ENCODE results near the gene THEMIS.

The THEMIS gene

DNA sequence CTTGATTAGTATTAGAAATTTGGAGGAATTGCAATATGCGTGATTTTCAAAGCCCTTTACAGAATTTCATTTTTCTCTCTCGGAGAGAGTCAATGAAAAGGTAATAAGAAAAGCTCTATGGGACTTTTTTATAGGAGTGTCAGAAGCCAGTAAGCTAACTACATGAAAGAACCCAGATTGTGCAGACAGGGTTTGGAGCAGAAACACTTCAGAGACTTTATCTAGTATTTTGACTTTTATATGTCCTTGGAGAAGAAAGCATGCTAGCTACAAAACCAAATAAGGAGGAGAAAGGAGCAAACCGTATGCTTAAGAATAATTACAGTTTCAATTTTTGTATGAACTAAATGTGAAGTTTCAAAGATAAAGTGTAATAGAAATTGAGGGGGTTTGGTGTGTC, 182.2 kb downstream of the THEMIS start:
- TF ChIP-seq, protein P1, sequence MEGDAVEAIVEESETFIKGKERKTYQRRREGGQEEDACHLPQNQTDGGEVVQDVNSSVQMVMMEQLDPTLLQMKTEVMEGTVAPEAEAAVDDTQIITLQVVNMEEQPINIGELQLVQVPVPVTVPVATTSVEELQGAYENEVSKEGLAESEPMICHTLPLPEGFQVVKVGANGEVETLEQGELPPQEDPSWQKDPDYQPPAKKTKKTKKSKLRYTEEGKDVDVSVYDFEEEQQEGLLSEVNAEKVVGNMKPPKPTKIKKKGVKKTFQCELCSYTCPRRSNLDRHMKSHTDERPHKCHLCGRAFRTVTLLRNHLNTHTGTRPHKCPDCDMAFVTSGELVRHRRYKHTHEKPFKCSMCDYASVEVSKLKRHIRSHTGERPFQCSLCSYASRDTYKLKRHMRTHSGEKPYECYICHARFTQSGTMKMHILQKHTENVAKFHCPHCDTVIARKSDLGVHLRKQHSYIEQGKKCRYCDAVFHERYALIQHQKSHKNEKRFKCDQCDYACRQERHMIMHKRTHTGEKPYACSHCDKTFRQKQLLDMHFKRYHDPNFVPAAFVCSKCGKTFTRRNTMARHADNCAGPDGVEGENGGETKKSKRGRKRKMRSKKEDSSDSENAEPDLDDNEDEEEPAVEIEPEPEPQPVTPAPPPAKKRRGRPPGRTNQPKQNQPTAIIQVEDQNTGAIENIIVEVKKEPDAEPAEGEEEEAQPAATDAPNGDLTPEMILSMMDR (IDR thresholded peaks at IDR 0.05; ENCODE audit: poor library complexity, severe bottlenecking) = no peak
- Histone ChIP-seq H3K4me1 (ENCODE audit: insufficient read depth, poor library complexity, severe bottlenecking) (no peaks in the 10 kb centered on the region), H3K4me3 (ENCODE audit: severe bottlenecking) (no peak overlapping the region), H3K27ac (ENCODE audit: poor library complexity, severe bottlenecking) (no peak overlapping the region), H3K36me3 (ENCODE audit: low read depth) (no peaks in the 10 kb centered on the region), H3K9me3 (ENCODE audit: severe bottlenecking) (no peaks in the 10 kb centered on the region), H3K27me3 (ENCODE audit: insufficient read depth, poor library complexity, severe bottlenecking) (no peaks in the 10 kb centered on the region)
- no peak for ATAC-seq (ENCODE audit: low read depth)
- DNase-seq (ENCODE audit: low spot score) = no peak

DNA sequence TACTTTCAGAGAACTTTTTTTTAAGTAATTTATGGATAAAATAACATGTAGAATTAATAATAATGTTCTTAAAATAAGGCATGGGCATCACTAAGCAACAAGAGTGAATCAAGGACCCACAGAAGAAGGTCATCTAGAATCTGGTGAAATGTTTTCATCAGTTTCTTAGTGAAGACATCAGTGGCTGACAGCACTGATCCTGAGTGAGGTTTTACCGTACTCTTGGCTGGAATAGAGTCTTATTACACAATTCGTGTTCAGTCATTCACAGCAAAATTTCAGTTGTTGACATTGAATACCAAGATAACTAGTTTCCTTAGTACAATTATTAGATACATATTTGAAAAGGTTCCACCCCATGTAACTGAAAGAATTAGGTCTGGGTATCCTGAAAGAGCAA, 183.5 kb downstream of the THEMIS start:
- no peaks in the 10 kb centered on the region for H3K9me3 ChIP-seq (ENCODE audit: severe bottlenecking)
- H3K36me3 ChIP-seq (ENCODE audit: low read depth) = no peaks in the 10 kb centered on the region
- H3K27me3 ChIP-seq (ENCODE audit: insufficient read depth, poor library complexity, severe bottlenecking) = peaks cover 3% of the 10 kb centered on the region
- ATAC-seq (ENCODE audit: low read depth) (no peak), DNase-seq (ENCODE audit: low spot score) (no peak)
- no peak overlapping the region for H3K4me3 ChIP-seq (ENCODE audit: severe bottlenecking)
- no peak overlapping the region for H3K27ac ChIP-seq (ENCODE audit: poor library complexity, severe bottlenecking)
- TF ChIP-seq, protein P1 (IDR thresholded peaks at IDR 0.05; ENCODE audit: poor library complexity, severe bottlenecking) = no peak
- no peaks in the 10 kb centered on the region for H3K4me1 ChIP-seq (ENCODE audit: insufficient read depth, poor library complexity, severe bottlenecking)

DNA sequence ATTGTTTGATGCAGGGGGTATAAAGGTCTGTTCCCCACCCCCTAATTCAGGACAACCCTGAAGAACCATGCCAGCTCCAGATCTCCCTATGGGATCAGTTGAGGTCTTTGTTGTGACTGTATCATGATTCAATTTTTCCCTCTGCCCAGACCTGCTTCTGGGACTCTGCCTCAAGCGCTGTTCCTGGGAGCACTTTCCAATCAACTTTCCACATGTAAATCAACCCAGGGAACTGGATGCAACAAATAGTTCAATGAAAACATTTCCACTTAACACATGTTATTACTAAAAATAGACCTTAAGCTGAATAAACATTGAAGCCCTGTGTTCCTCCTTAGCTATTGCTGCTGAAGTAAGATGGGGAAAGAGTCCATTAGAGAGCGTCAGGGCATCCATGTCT, 184.4 kb downstream of the THEMIS start:
- Histone ChIP-seq H3K9me3 (ENCODE audit: severe bottlenecking) (no peaks in the 10 kb centered on the region), H3K27me3 (ENCODE audit: insufficient read depth, poor library complexity, severe bottlenecking) (peaks cover 8% of the 10 kb centered on the region), H3K36me3 (ENCODE audit: low read depth) (no peaks in the 10 kb centered on the region), H3K4me3 (ENCODE audit: severe bottlenecking) (no peak overlapping the region), H3K4me1 (ENCODE audit: insufficient read depth, poor library complexity, severe bottlenecking) (no peaks in the 10 kb centered on the region), H3K27ac (ENCODE audit: poor library complexity, severe bottlenecking) (no peak overlapping the region)
- no peak for DNase-seq (ENCODE audit: low spot score)
- TF ChIP-seq, protein P1 (IDR thresholded peaks at IDR 0.05; ENCODE audit: poor library complexity, severe bottlenecking) = no peak
- no peak for ATAC-seq (ENCODE audit: low read depth)

DNA sequence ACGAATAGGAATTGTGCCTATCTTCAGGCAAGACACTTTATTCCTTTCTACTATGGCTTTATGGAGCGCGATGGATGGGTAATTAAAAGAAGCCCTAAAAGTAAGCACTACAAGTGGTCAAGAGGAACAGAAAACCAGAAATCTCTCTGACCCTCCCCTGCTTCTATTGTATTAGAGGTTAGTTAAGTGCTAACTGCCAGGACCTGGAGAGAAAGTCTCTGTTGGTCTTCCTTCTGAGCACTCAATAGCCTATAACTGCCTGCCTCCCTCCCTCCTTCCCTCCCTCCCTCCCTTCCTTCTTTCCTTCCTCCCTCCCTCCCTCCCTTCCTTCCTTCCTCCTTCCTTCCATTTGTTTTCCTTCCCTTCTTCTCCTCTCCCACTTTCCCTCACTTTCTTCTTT, 190.2 kb downstream of the THEMIS start:
- Histone ChIP-seq H3K4me3 (ENCODE audit: severe bottlenecking) (no peak overlapping the region), H3K9me3 (ENCODE audit: severe bottlenecking) (no peaks in the 10 kb centered on the region), H3K27me3 (ENCODE audit: insufficient read depth, poor library complexity, severe bottlenecking) (peaks cover 24% of the 10 kb centered on the region), H3K27ac (ENCODE audit: poor library complexity, severe bottlenecking) (no peak overlapping the region), H3K36me3 (ENCODE audit: low read depth) (no peaks in the 10 kb centered on the region), H3K4me1 (ENCODE audit: insufficient read depth, poor library complexity, severe bottlenecking) (no peaks in the 10 kb centered on the region)
- TF ChIP-seq, protein P1 (IDR thresholded peaks at IDR 0.05; ENCODE audit: poor library complexity, severe bottlenecking) = no peak
- no peak for DNase-seq (ENCODE audit: low spot score)
- ATAC-seq (ENCODE audit: low read depth) = no peak

DNA sequence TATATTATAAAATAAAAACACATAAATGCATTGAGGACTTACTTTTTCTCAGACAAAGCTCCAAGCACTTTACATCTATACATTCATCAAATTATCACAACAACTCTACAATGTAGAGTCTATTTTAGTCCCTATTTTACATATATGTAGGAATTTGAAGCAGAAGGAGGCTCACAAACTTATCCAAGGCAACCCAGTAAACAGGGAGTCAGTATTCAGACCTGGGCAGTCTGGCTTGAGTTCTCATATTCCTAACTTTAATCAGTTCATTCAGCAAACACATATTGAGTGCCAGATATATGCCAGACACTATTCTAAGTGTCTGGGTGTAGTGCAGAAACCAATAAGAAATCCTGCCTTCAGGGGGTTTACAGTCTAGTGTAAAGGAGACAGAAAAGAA, 194.6 kb downstream of the THEMIS start:
- TF ChIP-seq, protein P1 (IDR thresholded peaks at IDR 0.05; ENCODE audit: poor library complexity, severe bottlenecking) = no peak
- Histone ChIP-seq H3K9me3 (ENCODE audit: severe bottlenecking) (no peaks in the 10 kb centered on the region), H3K36me3 (ENCODE audit: low read depth) (no peaks in the 10 kb centered on the region), H3K27ac (ENCODE audit: poor library complexity, severe bottlenecking) (no peak overlapping the region), H3K27me3 (ENCODE audit: insufficient read depth, poor library complexity, severe bottlenecking) (peaks cover 15% of the 10 kb centered on the region), H3K4me3 (ENCODE audit: severe bottlenecking) (no peak overlapping the region), H3K4me1 (ENCODE audit: insufficient read depth, poor library complexity, severe bottlenecking) (no peaks in the 10 kb centered on the region)
- ATAC-seq (ENCODE audit: low read depth) (no peak), DNase-seq (ENCODE audit: low spot score) (no peak)
